TTC549 (cell line): Measurements from ENCODE around the gene TEX52.

Source experiments
- FAIRE-seq: peaks from 2 replicates; lab custom pipeline; 2012; peaks lifted over from hg19 to GRCh38; lab: Jason Lieb, UNC

The TEX52 gene

GRCh38 chr12:2829275-2829674 lies 27.6 kb downstream of the TEX52 start:
- FAIRE-seq = no peak

GRCh38 chr12:2826721-2827515 lies 29.9 kb downstream of the TEX52 start:
- FAIRE-seq = no peak

GRCh38 chr12:2826036-2826435 lies 30.8 kb downstream of the TEX52 start:
- no peak for FAIRE-seq

DNA sequence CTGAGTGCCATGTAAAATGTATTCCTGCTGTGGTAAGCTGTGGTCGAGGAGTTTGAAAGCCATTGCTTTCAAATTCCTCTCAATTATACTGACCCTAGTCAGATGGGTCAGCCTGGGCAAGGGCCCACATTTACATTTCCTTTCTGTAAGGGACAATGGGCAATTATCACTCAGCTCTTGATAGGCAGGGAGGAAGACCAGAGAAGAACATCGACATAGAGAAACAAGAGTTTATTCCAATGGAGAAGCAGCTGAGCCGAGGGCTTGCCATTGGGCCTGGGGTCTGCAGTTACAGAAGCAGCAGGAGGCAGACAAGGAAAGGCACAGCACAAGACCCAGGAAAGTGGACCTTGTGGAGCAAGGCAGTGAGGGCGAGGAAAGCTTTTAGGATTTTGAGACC lies 31.7 kb downstream of the TEX52 start:
- FAIRE-seq = no peak

DNA sequence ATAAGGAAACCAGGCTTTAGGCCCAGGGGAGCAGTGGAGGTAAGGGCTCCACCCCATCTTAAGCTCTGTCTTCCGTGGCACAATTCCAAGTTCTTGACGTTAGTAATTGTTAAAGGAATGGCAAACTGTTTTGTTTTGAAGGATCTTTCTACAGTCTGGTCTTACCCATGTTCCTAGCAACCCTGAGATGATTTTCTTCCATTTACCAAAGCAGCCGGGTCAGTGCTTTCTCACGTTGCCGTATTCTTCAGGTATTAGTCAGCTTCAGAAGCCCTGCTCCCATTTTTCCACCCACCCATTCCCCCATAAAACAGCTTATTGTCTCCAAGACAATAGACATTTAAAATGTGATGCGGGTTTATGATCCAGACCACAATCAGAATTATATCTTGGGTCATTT lies 32.3 kb downstream of the TEX52 start:
- FAIRE-seq = no peak

DNA sequence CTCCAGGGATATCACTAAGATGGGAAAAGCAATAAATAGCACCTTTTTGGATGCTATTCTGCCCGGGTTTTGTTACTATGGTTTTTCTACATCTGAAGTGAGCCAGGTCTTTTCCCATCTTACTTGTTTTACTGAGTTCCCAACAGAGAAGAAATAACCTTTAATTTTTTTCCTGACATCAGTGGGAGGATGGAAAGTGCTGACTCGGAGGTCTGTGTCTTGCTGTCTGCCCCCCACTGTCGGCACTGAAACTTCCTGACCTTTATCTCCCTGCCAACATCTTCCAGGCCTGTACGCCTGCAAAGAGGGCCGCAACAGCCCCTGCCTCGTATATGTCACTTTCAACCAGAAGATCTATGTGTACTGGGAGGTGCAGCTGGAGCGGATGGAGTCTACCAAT lies 33.4 kb downstream of the TEX52 start:
- no peak for FAIRE-seq

- FAIRE-seq = no peak
These were observed 36.4 kb downstream of the TEX52 start for GRCh38 chr12:2820432-2820831.

- FAIRE-seq = no peak
These were observed 37.0 kb downstream of the TEX52 start for GRCh38 chr12:2819810-2820209.

- FAIRE-seq = no peak
These were observed 43.3 kb downstream of the TEX52 start for GRCh38 chr12:2813214-2814185.

DNA sequence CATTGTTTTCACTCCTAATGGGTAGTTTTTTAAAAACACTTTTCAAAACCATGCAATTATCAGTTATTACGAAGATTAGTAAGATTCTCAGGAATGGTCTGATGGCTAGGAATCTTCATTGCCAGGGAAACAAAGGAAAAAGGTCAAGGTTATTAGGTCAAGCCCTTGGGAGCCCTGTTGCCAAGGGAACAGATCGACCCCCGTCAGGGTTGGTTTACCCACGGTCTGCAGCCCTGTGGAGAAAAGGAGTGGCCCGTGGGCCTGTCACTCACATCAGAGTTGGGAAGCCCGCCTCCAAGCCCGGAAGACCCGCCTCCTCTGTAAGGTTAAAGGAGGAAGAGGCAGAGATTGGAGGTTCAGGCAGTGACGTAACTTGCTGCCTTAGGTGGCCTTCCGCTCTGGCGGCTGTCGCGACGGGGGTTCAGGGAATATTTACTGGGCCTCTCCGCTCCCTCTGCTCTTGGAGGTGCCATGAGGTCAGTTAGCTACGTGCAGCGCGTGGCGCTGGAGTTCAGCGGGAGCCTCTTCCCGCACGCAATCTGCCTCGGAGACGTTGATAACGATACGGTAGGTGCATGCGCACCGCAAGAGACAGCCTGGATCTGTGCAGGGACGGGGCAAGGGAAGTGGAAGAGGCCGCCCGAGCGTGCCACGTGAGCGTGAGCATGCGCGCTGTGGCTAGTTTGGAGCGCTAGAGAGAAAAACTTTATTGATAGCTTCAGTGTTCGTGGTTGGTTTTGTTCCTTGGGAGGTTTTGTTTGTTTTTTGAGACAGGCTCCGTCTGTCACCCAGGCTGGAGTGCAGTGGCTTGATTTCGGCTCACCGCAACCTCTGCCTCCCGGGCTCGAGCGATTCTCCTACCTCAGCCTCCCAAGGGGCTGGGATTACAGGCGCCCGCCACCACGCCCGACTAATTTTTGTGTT lies 44.3 kb downstream of the TEX52 start, which contains the start of gene ITFG2:
Gene ITFG2, plus strand, starts transcription at position 379 of the 924 bp plus-strand sequence. Its CDS starts 93 bp downstream, at position 472.
- FAIRE-seq = peak; percentile 84

DNA sequence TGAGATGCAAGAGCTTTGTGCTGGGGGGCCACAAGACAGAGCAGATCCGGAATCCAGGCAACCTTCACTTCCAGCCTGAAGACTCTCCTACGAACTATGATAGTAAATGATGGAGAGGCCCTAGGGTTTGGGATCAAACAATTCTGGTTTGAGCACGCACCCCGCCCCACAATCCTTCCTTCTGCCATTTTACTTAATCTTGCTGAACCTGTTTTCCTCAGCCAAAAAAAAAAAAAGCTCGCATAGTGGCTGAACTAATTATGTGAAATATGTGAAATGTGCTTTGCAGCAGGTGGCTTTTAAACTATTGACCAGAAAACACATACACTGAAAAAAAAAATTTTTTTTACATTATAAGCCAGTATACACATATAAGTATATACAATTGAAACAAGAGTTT lies 45.0 kb downstream of the TEX52 start:
- no peak for FAIRE-seq

GRCh38 chr12:2806700-2807099 lies 50.1 kb downstream of the TEX52 start:
- FAIRE-seq = no peak

GRCh38 chr12:2805143-2805520 lies 51.7 kb downstream of the TEX52 start:
- no peak for FAIRE-seq

- no peak for FAIRE-seq
These were observed 52.3 kb downstream of the TEX52 start for GRCh38 chr12:2804393-2805142.

GRCh38 chr12:2803635-2804392 lies 53.0 kb downstream of the TEX52 start:
- no peak for FAIRE-seq

DNA sequence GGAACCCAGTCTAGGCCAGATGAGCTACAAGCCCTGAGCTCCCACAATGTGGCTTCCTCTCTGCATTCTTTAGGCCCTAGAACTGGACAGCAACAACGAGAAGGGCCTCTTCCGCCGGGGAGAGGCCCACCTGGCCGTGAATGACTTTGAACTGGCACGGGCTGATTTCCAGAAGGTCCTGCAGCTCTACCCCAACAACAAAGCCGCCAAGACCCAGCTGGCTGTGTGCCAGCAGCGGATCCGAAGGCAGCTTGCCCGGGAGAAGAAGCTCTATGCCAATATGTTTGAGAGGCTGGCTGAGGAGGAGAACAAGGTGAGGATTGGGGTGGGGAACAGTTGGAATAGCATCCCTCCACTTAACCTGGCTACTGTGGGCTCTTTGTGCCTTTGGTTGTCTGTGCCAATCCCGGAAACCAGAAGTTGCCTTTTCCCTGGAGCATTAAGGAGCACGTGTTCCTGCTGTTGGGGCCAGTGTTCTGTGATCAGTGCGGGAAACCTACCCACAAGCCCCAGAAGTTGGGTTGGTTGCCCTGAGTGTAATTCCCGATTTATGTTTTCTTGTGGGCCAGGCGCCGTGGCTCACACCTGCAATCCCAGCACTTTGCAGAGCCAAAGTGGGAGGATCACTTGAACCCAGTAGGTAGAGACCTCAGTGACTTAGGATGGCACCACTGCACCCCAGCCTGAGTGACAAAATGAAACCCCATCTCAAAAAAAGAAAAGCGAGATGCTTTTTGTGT lies 55.6 kb downstream of the TEX52 start:
- no peak for FAIRE-seq

GRCh38 chr12:2800046-2800570 lies 56.7 kb downstream of the TEX52 start:
- FAIRE-seq = no peak
